HepG2 (cell line): ENCODE data around the gene RNU7-1. TPM values are rescaled to one million over a fixed set of nuclear protein-coding genes. Genes with fewer than 3 reads are reported as not detected.

ENCODE experiments used
- CBX1 ChIP-seq: IDR thresholded peaks from one replicate; pipeline ENCODE4 v1.6.1; 2016; ENCODE audit warnings: antibody characterized with exemption, low read depth
- CREB1 ChIP-seq, 2 experiments: fragments of 450-650 bp in 1 of 2; IDR thresholded peaks; 2 replicates each; pipeline ENCODE4 v1.6.1; 2016 to 2017; ENCODE audit warnings: control low read depth in 1 of 2, mild to moderate bottlenecking in 1 of 2, missing compliant biosample characterization in 1 of 2, missing genetic modification characterization in 1 of 2
- DNMT1 ChIP-seq: sonication (generic); formaldehyde crosslinking; IDR thresholded peaks from 2 replicates; pipeline ENCODE4 v1.5.1; 2020; ENCODE audit warnings: mild to moderate bottlenecking, missing genetic modification reagents
- E2F1 ChIP-seq: sonication (generic); formaldehyde crosslinking; IDR thresholded peaks from 2 replicates; pipeline ENCODE4 v1.5.0; 2020; ENCODE audit warnings: missing genetic modification reagents
- GMEB1 ChIP-seq: sonication (generic); formaldehyde crosslinking; IDR thresholded peaks from 2 replicates; pipeline ENCODE4 v1.5.1; 2020; ENCODE audit warnings: missing genetic modification reagents, mild to moderate bottlenecking, borderline replicate concordance
- HBP1 ChIP-seq: IDR thresholded peaks from 2 replicates; pipeline ENCODE4 v1.6.1; 2016; ENCODE audit warnings: low read depth, control low read depth
- KDM6A ChIP-seq: IDR thresholded peaks from 2 replicates; pipeline ENCODE4 v1.6.1; 2016; ENCODE audit warnings: low read depth
- MAFK ChIP-seq, 2 experiments: IDR thresholded peaks in 1 of 2; conservative IDR thresholded peaks in 1 of 2; 2 replicates each; pipeline ENCODE4 v1.6.1; 2011; ENCODE audit warnings: improper control_type of control experiment in 2 of 2, low read length in 2 of 2
- NR2F6 ChIP-seq, 2 experiments: IDR thresholded peaks; 2 replicates each; pipeline ENCODE4 v1.6.1; 2016; ENCODE audit warnings: antibody characterized with exemption in 1 of 2, mild to moderate bottlenecking in 1 of 2
- REST ChIP-seq, 2 experiments: IDR thresholded peaks; 2 replicates each; pipeline ENCODE4 v1.6.1; 2011 to 2012; ENCODE audit warnings: low read length in 2 of 2, borderline replicate concordance in 1 of 2, low read depth in 1 of 2, mild to moderate bottlenecking in 1 of 2, moderate library complexity in 1 of 2
- USF2 ChIP-seq, 2 experiments: sonication (generic) in 1 of 2; formaldehyde crosslinking in 1 of 2; IDR thresholded peaks; 2 replicates each; pipeline versions ENCODE4 v1.5.1 to v1.6.1; 2011 to 2020; ENCODE audit warnings: borderline replicate concordance in 1 of 2, low read depth in 1 of 2, low read length in 1 of 2, mild to moderate bottlenecking in 1 of 2, missing genetic modification reagents in 1 of 2, moderate library complexity in 1 of 2
- ZKSCAN1 ChIP-seq: fragments of 150-350 bp; IDR thresholded peaks from 2 replicates; pipeline ENCODE4 v1.6.1; 2014; ENCODE audit warnings: low read length
- ZNF12 ChIP-seq: sonication (generic); formaldehyde crosslinking; IDR thresholded peaks from 2 replicates; pipeline ENCODE4 v1.5.0; 2020; ENCODE audit warnings: missing genetic modification reagents
- ZNF138 ChIP-seq: sonication (generic); formaldehyde crosslinking; IDR thresholded peaks from 2 replicates; pipeline ENCODE4 v1.5.0; 2020; ENCODE audit warnings: mild to moderate bottlenecking, low read depth, missing genetic modification reagents
- ZNF296 ChIP-seq: sonication (generic); formaldehyde crosslinking; conservative IDR thresholded peaks from 2 replicates; pipeline ENCODE4 v1.5.0; 2020; ENCODE audit warnings: mild to moderate bottlenecking, missing genetic modification reagents
- ZNF605 ChIP-seq: sonication (generic); formaldehyde crosslinking; IDR thresholded peaks from 2 replicates; pipeline ENCODE4 v1.8.0; 2022; ENCODE audit warnings: mild to moderate bottlenecking, missing genetic modification reagents
- ZNF879 ChIP-seq: sonication (generic); formaldehyde crosslinking; IDR thresholded peaks from 2 replicates; pipeline ENCODE4 v1.8.1; 2023; ENCODE audit warnings: missing genetic modification reagents
- ZSCAN29 ChIP-seq: sonication (generic); formaldehyde crosslinking; conservative IDR thresholded peaks from 2 replicates; pipeline ENCODE4 v1.4.0; 2020; ENCODE audit warnings: mild to moderate bottlenecking, missing genetic modification reagents
- polyA plus RNA-seq, 8 experiments: library from polyadenylated mRNA; depleted of rRNA in 3 of 8; stranded (reverse) in 7 of 8; unstranded in 1 of 8; fragments of >200 nt; fragmentation: Illumina TruSeq in 4 of 8; extraction: Trizol in 4 of 8; gene quantifications; 2 replicates each; pipeline versions ENCODE4 v1.2.1 to v1.2.3, GENCODE V29; 2011 to 2016; ENCODE audit warnings: low read depth in 4 of 8, missing spikeins in 1 of 8, mixed read lengths in 1 of 8; ENCODE audit not compliant: insufficient read depth in 1 of 8
- total RNA-seq, 5 experiments: library from RNA; depleted of rRNA; stranded (reverse); fragments of >200 nt; fragmentation: Illumina TruSeq; extraction: Trizol; gene quantifications; 2 replicates each; pipeline ENCODE4 v1.2.3, GENCODE V29; 2016; ENCODE audit warnings: low read depth in 1 of 5

The RNU7-1 gene
- total and polyA plus RNA-seq, 2 of the 13 experiments (the other 11 are each of a cell fraction or from before 2014, with no cell fraction given) = not detected

GRCh38 chr12:6944381-6945186 is 968 bp downstream of the RNU7-1 start (continued):
- no peak for TF ChIP-seq HBP1 (CRISPR knock-in tag)
- TF ChIP-seq ZNF879 (CRISPR knock-in tag) = no peak
- no peak for TF ChIP-seq CBX1
- TF ChIP-seq ZNF296 (CRISPR knock-in tag) = no peak
- TF ChIP-seq GMEB1 (CRISPR knock-in tag) = no peak; the same call in 1 of the 2 replicates
- TF ChIP-seq DNMT1 (CRISPR knock-in tag) = no peak
- TF ChIP-seq ZSCAN29 = no peak; the same call in none of the 2 replicates
- peak; percentile 94 for TF ChIP-seq E2F1 (CRISPR knock-in tag)
- TF ChIP-seq ZNF12 (CRISPR knock-in tag) = 0 out of 2 replicates have a peak, but pooled peaks have one; percentile 54
- no peak for TF ChIP-seq MAFK (conservative IDR thresholded peaks at IDR 0.05 in 1 of 2, IDR thresholded peaks at IDR 0.05 in 1 of 2; ENCODE audit: low read length in 2 of 2)
- no peak for TF ChIP-seq ZKSCAN1
- TF ChIP-seq ZNF138 (CRISPR knock-in tag) = peak; percentile 33; the same call in 1 of the 2 replicates
- no peak for TF ChIP-seq USF2 (IDR thresholded peaks at IDR 0.05; ENCODE audit: low read depth, low read length)
- TF ChIP-seq USF2 (CRISPR knock-in tag; IDR thresholded peaks at IDR 0.05; ENCODE audit: borderline replicate concordance) = no peak
- TF ChIP-seq NR2F6 (IDR thresholded peaks at IDR 0.05) = no peak
- peak; percentile 60; the same call in 1 of the 2 replicates for TF ChIP-seq NR2F6 (CRISPR knock-in tag; IDR thresholded peaks at IDR 0.05)
- TF ChIP-seq CREB1 (IDR thresholded peaks at IDR 0.05) = no peak
- no peak for TF ChIP-seq CREB1 (CRISPR knock-in tag; IDR thresholded peaks at IDR 0.05)
- no peak for TF ChIP-seq REST (IDR thresholded peaks at IDR 0.05; ENCODE audit: borderline replicate concordance in 1 of 2, low read depth in 1 of 2, low read length in 2 of 2)
- TF ChIP-seq ZNF605 (CRISPR knock-in tag) = peak; percentile 90
- no peak for TF ChIP-seq KDM6A (CRISPR knock-in tag)
